HEK293 (cell line): ENCODE data around the gene TNFSF11.

ENCODE experiments used
- CTCF ChIA-PET: fragments of 350-600 bp; formaldehyde crosslinking; extraction: SDS; loops from one replicate; lab custom pipeline; 2021; ENCODE audit warnings: antibody characterized with exemption; lab: Yijun Ruan, JAX
- POLR2A ChIA-PET: fragments of 300-600 bp; formaldehyde crosslinking; extraction: SDS; loops from one replicate; lab custom pipeline; 2020; ENCODE audit warnings: antibody characterized with exemption, inconsistent platforms; lab: Yijun Ruan, JAX
- H3K27ac ChIP-seq: fragments of 200-500 bp; sonication (Bioruptor generic); 2 replicates; pipeline ENCODE4 v1.5.1; 2014; ENCODE audit warnings: low read depth, low read length, control low read depth, inconsistent platforms; ENCODE audit errors: extremely low read depth
- H3K36me3 ChIP-seq, 2 experiments: fragments of 200-500 bp in 1 of 2; sonication (Bioruptor generic) in 1 of 2; 1 replicate in 1 of 2; 2 replicates in 1 of 2; pipeline ENCODE4 v1.5.1; 2014 to 2017; ENCODE audit warnings: inconsistent platforms in 2 of 2, low read length in 2 of 2; ENCODE audit not compliant: control insufficient read depth in 2 of 2, insufficient read depth in 1 of 2
- H3K4me1 ChIP-seq: fragments of 200-500 bp; sonication (Bioruptor generic); 2 replicates; pipeline ENCODE4 v1.5.1; 2014; ENCODE audit warnings: mild to moderate bottlenecking, low read length, inconsistent platforms; ENCODE audit not compliant: control insufficient read depth, insufficient read depth
- H3K4me3 ChIP-seq: 2 replicates; pipeline ENCODE4 v1.5.1; 2011; ENCODE audit warnings: low read depth, mild to moderate bottlenecking, control low read depth, low read length, moderate library complexity
- H3K9me3 ChIP-seq: fragments of 200-500 bp; sonication (Bioruptor generic); 2 replicates; pipeline ENCODE4 v1.5.1; 2014; ENCODE audit warnings: low read depth, low read length, inconsistent platforms; ENCODE audit not compliant: control insufficient read depth, insufficient read depth
- FEZF1 ChIP-seq: fragments of 450-650 bp; formaldehyde crosslinking; IDR thresholded peaks from 2 replicates; pipeline ENCODE4 v1.5.1; 2016; ENCODE audit warnings: missing biosample characterization, missing genetic modification characterization
- KLF1 ChIP-seq: fragments of 450-650 bp; formaldehyde crosslinking; IDR thresholded peaks from 2 replicates; pipeline ENCODE4 v1.5.1; 2016; ENCODE audit warnings: missing biosample characterization, missing genetic modification characterization
- MEIS1 ChIP-seq: sonication (generic); formaldehyde crosslinking; IDR thresholded peaks from 2 replicates; pipeline ENCODE4 v1.8.1; 2022; ENCODE audit warnings: missing genetic modification reagents, mild to moderate bottlenecking, borderline replicate concordance
- PRDM1 ChIP-seq: fragments of 450-650 bp; formaldehyde crosslinking; IDR thresholded peaks from 2 replicates; pipeline ENCODE4; 2016; ENCODE audit warnings: missing biosample characterization, missing genetic modification characterization
- ZBTB1 ChIP-seq: fragments of 450-650 bp; formaldehyde crosslinking; IDR thresholded peaks from 2 replicates; pipeline ENCODE4 v1.5.1; 2016; ENCODE audit warnings: missing biosample characterization, missing genetic modification characterization
- ZNF10 ChIP-seq: fragments of 450-650 bp; formaldehyde crosslinking; IDR thresholded peaks from 2 replicates; pipeline ENCODE4 v1.5.1; 2017; ENCODE audit warnings: missing biosample characterization, missing genetic modification characterization
- ZNF19 ChIP-seq: fragments of 450-650 bp; formaldehyde crosslinking; IDR thresholded peaks from 2 replicates; pipeline ENCODE4; 2016; ENCODE audit warnings: missing biosample characterization, missing genetic modification characterization, low read depth
- ZNF23 ChIP-seq: fragments of 450-650 bp; formaldehyde crosslinking; IDR thresholded peaks from 2 replicates; pipeline ENCODE4 v1.5.1; 2016; ENCODE audit warnings: missing biosample characterization, missing genetic modification characterization, borderline replicate concordance
- ZNF266 ChIP-seq: fragments of 450-650 bp; formaldehyde crosslinking; IDR thresholded peaks from 2 replicates; pipeline ENCODE4 v1.5.1; 2016; ENCODE audit warnings: missing biosample characterization, missing genetic modification characterization, low read depth
- ZNF354C ChIP-seq: fragments of 450-650 bp; formaldehyde crosslinking; IDR thresholded peaks from 2 replicates; pipeline ENCODE4 v1.5.1; 2016; ENCODE audit warnings: missing biosample characterization, missing genetic modification characterization, low read depth, borderline replicate concordance
- ZNF544 ChIP-seq: fragments of 450-650 bp; formaldehyde crosslinking; IDR thresholded peaks from 2 replicates; pipeline ENCODE4 v1.5.0; 2017; ENCODE audit warnings: missing biosample characterization, missing genetic modification characterization
- ZNF561 ChIP-seq: fragments of 450-650 bp; IDR thresholded peaks from 2 replicates; pipeline ENCODE4 v1.5.1; 2018; ENCODE audit warnings: missing biosample characterization, missing genetic modification characterization, borderline replicate concordance
- ZNF585B ChIP-seq: fragments of 450-650 bp; formaldehyde crosslinking; IDR thresholded peaks from 2 replicates; pipeline ENCODE4 v1.5.1; 2016; ENCODE audit warnings: missing biosample characterization, missing genetic modification characterization
- ZNF610 ChIP-seq: fragments of 450-650 bp; formaldehyde crosslinking; IDR thresholded peaks from 2 replicates; pipeline ENCODE4 v1.5.1; 2016; ENCODE audit warnings: missing biosample characterization, missing genetic modification characterization, borderline replicate concordance
- ZNF664 ChIP-seq: fragments of 450-650 bp; formaldehyde crosslinking; IDR thresholded peaks from 2 replicates; pipeline ENCODE4 v1.5.1; 2016; ENCODE audit warnings: missing biosample characterization, missing genetic modification characterization
- TF ChIP-seq, protein P1 (sequence below): fragments of 450-650 bp; formaldehyde crosslinking; IDR thresholded peaks from 2 replicates; pipeline ENCODE4 v1.5.1; 2016; ENCODE audit warnings: missing biosample characterization, missing genetic modification characterization
- TF ChIP-seq, protein P2 (sequence below): fragments of 450-650 bp; formaldehyde crosslinking; IDR thresholded peaks from 2 replicates; pipeline ENCODE4 v1.5.1; 2016; ENCODE audit warnings: missing biosample characterization, missing genetic modification characterization
- TF ChIP-seq, protein P3 (sequence below): fragments of 450-650 bp; formaldehyde crosslinking; IDR thresholded peaks from 2 replicates; pipeline ENCODE4 v1.5.1; 2016; ENCODE audit warnings: missing biosample characterization, missing genetic modification characterization
- TF ChIP-seq, protein P4 (sequence below): fragments of 450-650 bp; formaldehyde crosslinking; IDR thresholded peaks from 2 replicates; pipeline ENCODE4 v1.5.1; 2016; ENCODE audit warnings: missing biosample characterization, missing genetic modification characterization

TNFSF11 gene

DNA sequence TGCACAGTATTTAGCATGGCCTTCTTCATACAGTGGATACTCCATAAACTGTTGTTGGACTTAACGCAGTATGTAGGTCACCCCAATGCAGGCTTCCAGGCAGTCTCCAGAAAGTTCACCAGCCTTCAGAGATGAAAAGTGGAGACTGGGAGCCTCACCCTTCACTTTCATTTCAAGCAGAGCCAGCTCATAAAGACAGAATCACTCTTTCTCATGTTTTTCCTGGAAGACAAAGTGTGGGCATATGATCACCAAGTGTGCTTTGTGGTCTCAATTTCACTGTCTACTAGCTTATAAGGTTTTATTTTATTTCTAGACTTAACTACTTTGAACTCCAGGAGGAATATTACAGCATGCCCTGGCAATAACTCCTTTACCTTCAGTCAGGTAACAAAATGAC lies 26.3 kb upstream of the TNFSF11 start:
- H3K4me3 ChIP-seq = no peak overlapping the region
- CTCF ChIA-PET = no interaction called here
- no peaks in the 10 kb centered on the region for H3K36me3 ChIP-seq
- POLR2A ChIA-PET = no interaction called here
- no peak overlapping the region for H3K27ac ChIP-seq
- no peaks in the 10 kb centered on the region for H3K9me3 ChIP-seq
- H3K4me1 ChIP-seq = no peaks in the 10 kb centered on the region
- no peak for TF ChIP-seq PRDM1 (tag by site-specific recombination)

DNA sequence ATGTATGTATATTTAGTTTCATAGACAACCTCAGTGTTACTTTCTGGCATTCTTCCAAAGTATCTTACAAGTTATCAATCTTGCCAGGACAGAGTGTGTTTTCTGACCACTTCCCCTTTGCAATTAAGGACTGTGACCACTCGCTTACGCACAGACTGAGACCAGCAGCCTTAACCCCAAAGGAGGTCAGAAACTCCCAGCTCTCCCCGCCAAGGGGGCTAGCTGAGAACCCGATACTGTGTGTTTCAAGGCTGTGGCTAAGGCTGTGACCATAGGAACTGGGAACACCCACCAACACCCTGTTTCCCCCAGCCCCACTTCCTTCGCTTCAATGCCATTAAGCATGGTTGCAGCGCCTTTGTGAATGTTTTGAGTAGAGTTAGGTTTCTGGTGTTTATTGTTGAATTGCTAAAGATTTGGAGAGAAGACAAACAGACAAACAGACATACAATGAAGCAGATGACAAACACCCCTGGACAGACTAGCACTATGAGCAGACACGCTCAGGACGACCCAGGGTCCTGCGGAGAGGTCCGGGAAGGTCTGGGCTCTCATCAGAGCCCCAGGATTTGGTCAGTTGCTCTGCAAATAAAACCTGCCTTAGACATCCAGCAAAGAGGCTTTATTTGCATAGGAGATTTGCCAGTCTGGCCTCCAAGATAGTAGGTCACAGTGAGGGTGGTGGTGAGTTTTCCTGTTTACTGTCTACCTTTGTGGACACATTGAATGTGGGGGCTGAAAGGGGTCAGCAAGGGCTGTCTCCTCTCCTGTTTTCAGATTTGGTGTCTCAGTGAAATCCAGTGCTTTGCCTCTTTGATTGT lies 25.0 kb upstream of the TNFSF11 start:
- Histone ChIP-seq H3K4me1 (no peaks in the 10 kb centered on the region), H3K4me3 (no peak overlapping the region), H3K27ac (no peak overlapping the region), H3K9me3 (no peaks in the 10 kb centered on the region)
- ChIA-PET CTCF (no interaction called here), POLR2A (no interaction called here)
- TF ChIP-seq ZNF610 (tag by site-specific recombination) (no peak), ZNF19 (tag by site-specific recombination) (no peak), ZNF10 (tag by site-specific recombination) (no peak), MEIS1 (CRISPR knock-in tag) (no peak), ZNF266 (tag by site-specific recombination) (no peak), ZNF664 (tag by site-specific recombination) (no peak)
- TF ChIP-seq, protein P1, sequence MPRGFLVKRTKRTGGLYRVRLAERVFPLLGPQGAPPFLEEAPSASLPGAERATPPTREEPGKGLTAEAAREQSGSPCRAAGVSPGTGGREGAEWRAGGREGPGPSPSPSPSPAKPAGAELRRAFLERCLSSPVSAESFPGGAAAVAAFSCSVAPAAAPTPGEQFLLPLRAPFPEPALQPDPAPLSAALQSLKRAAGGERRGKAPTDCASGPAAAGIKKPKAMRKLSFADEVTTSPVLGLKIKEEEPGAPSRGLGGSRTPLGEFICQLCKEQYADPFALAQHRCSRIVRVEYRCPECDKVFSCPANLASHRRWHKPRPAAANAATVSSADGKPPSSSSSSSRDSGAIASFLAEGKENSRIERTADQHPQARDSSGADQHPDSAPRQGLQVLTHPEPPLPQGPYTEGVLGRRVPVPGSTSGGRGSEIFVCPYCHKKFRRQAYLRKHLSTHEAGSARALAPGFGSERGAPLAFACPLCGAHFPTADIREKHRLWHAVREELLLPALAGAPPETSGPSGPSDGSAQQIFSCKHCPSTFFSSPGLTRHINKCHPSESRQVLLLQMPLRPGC (tag by site-specific recombination) = no peak
- TF ChIP-seq, protein P2, sequence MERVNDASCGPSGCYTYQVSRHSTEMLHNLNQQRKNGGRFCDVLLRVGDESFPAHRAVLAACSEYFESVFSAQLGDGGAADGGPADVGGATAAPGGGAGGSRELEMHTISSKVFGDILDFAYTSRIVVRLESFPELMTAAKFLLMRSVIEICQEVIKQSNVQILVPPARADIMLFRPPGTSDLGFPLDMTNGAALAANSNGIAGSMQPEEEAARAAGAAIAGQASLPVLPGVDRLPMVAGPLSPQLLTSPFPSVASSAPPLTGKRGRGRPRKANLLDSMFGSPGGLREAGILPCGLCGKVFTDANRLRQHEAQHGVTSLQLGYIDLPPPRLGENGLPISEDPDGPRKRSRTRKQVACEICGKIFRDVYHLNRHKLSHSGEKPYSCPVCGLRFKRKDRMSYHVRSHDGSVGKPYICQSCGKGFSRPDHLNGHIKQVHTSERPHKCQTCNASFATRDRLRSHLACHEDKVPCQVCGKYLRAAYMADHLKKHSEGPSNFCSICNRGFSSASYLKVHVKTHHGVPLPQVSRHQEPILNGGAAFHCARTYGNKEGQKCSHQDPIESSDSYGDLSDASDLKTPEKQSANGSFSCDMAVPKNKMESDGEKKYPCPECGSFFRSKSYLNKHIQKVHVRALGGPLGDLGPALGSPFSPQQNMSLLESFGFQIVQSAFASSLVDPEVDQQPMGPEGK (tag by site-specific recombination) = no peak
- TF ChIP-seq, protein P3, sequence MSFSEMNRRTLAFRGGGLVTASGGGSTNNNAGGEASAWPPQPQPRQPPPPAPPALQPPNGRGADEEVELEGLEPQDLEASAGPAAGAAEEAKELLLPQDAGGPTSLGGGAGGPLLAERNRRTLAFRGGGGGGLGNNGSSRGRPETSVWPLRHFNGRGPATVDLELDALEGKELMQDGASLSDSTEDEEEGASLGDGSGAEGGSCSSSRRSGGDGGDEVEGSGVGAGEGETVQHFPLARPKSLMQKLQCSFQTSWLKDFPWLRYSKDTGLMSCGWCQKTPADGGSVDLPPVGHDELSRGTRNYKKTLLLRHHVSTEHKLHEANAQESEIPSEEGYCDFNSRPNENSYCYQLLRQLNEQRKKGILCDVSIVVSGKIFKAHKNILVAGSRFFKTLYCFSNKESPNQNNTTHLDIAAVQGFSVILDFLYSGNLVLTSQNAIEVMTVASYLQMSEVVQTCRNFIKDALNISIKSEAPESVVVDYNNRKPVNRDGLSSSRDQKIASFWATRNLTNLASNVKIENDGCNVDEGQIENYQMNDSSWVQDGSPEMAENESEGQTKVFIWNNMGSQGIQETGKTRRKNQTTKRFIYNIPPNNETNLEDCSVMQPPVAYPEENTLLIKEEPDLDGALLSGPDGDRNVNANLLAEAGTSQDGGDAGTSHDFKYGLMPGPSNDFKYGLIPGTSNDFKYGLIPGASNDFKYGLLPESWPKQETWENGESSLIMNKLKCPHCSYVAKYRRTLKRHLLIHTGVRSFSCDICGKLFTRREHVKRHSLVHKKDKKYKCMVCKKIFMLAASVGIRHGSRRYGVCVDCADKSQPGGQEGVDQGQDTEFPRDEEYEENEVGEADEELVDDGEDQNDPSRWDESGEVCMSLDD (tag by site-specific recombination) = no peak
- TF ChIP-seq, protein P4, sequence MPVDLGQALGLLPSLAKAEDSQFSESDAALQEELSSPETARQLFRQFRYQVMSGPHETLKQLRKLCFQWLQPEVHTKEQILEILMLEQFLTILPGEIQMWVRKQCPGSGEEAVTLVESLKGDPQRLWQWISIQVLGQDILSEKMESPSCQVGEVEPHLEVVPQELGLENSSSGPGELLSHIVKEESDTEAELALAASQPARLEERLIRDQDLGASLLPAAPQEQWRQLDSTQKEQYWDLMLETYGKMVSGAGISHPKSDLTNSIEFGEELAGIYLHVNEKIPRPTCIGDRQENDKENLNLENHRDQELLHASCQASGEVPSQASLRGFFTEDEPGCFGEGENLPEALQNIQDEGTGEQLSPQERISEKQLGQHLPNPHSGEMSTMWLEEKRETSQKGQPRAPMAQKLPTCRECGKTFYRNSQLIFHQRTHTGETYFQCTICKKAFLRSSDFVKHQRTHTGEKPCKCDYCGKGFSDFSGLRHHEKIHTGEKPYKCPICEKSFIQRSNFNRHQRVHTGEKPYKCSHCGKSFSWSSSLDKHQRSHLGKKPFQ = no peak
- TF ChIP-seq, all 188 proteins: peak for 0
- no peaks in the 10 kb centered on the region for H3K36me3 ChIP-seq

DNA sequence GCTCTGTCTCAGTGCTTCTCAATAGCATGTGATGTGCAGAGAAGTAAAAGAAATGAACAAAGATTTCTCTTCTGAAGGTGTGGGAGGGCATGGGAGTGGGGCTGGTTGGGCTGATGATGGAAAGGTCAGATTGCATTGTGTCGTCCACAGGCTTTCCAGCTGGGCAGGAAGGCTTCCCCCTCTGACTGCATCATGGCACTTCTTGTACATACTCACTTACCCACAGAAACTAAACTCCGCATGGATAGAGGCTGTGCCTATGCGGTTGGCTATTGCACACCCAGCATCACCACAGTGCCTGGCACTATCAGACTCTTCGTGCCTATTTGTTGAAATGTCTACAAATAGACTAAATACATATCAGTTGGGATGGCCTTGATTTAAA lies 24.4 kb upstream of the TNFSF11 start:
- Histone ChIP-seq H3K4me1 (no peaks in the 10 kb centered on the region), H3K27ac (no peak overlapping the region), H3K36me3 (no peaks in the 10 kb centered on the region), H3K4me3 (no peak overlapping the region), H3K9me3 (no peaks in the 10 kb centered on the region)
- ChIA-PET CTCF (no interaction called here), POLR2A (no interaction called here)
- TF ChIP-seq ZBTB1 (tag by site-specific recombination) = no peak
- no peak for TF ChIP-seq KLF1
- no peak for TF ChIP-seq FEZF1 (tag by site-specific recombination)
- TF ChIP-seq ZNF585B (tag by site-specific recombination) = no peak
- no peak for TF ChIP-seq ZNF561 (tag by site-specific recombination)
- no peak for TF ChIP-seq ZNF544
- no peak for TF ChIP-seq ZNF23 (tag by site-specific recombination)
- no peak for TF ChIP-seq ZNF354C (tag by site-specific recombination)
